Right kidney (tissue), 1 donor: Measurements from ENCODE around the gene TRPC5OS.

Experiments used
- DNase-seq: peaks from one replicate; pipeline ENCODE4 v3.0.0-alpha.2; 2016

TRPC5OS gene

DNA sequence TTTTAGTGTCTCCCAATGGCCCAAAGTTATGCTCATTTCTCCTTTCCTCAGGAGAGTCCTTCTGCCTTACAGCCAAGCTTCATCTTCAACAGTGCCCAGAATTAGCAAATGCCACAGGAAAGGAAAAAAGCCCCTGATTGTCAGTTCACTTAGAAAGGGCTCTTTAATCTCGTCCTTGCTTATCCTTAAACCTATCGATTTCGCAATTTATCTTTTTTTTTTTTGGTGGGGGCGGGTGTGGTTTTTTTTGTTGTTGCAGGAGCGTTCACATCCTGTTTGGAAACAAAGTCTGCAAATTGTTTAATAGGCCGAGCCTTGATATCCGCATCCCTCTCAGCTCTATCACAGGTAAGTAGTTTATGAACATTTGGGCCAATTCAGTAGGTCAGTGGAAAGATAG is 20.2 kb downstream of the TRPC5OS start:
- no peak for DNase-seq

DNA sequence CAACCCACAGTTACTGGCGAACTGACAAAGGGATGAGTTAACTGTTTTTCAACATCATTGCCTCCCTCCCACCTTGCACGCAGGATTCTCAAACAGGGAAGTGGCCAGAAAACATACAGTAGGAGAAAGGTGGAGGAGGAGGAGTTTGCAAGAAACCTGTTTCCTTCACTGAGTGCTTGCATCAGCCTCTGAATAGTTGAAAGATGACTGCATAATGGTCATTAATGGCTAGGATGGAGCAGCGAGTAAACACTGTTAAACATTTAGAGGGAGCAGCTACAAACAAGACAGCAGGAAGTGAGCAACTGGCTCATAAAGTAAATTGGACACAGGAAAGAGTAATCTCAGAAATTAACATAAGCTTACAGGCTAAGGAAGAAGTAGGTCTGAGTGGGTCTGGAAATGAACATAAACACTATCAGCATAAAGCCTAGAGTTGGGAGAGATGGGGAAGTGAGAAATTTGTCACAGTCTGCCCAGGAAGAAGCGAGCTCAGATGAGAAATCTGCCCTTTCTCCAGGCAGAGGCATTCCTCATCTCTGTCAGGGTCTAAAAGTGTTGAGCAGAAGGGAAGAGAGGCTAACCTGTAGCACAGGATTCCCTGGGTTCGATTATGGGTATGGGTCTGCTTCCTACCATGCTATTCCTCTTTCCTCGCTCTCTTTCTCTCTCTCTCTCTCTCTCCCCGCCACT is 38.6 kb downstream of the TRPC5OS start:
- DNase-seq, result no peak

DNA sequence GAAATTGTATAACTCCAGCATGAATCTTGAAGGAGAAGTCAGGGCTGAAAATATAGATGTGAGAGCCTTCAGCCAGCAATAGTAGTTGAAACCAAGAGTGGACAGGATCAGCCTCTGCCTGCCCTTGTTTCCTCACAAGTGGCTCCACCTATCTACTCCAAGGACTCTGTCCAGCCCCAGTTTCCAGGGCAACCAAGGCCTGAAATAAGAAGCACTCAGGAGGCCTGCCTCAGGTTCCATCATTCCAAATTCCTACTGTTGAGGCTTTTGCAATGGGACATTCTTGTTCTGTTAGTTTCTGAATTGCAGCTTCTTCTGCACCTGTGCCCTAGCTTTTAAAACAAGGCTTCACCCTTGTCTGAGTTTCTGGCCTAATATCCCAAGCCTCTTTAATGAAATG is 41.6 kb downstream of the TRPC5OS start:
- no peak for DNase-seq

DNA sequence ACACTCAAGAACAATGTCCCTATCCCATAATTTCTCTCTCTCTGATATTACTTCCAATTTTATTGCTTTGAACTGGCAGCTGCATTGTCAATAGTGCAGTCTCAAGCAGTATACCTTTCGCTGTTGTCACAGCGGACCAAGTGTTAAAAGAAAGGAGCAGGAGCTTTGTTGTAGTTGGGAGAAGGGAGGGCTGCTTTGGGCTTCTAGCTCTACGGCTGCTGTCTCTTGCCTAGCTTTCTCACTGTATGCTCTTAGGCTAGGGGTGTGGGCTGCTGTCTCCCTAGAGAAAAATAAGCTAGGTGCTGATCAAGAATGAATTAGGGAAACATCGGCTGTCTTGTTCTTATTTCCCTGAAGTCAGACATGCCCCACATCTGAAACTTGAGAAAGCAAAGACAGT is 52.5 kb downstream of the TRPC5OS start:
- DNase-seq, result no peak
